Anterior cingulate cortex (tissue), 58 donors: ENCODE measurements around the gene OR10AD1.

Experiments
- DNase-seq, 58 donors: peaks; one replicate each; lab custom pipeline; 2025; lab: John Stamatoyannopoulos, UW

OR10AD1 gene

DNA sequence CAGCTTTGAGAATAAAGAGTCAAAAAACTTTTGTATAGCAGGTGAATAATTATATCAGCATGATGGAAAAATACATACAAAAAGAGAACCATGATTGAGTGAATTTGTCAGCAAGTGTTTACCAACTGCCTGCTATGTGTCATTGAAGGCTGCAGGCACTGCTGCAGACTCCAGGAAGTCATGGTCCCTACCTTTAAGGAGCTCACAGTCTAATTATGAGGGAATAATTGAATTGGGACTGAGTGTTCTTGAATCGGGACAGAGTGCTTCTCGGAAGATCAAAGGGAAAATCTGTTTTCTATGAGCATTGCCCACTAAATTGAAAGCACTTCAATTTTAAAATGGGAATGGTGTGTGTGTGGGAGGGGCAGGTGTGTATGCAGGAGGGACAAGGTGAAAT is 9.5 kb downstream of the OR10AD1 start:
- no peak for DNase-seq

- no peak for DNase-seq
These were observed 10.2 kb downstream of the OR10AD1 start for GRCh38 chr12:48192861-48193260.

- DNase-seq, result no peak
These were observed 12.0 kb downstream of the OR10AD1 start for GRCh38 chr12:48191096-48191495.

DNA sequence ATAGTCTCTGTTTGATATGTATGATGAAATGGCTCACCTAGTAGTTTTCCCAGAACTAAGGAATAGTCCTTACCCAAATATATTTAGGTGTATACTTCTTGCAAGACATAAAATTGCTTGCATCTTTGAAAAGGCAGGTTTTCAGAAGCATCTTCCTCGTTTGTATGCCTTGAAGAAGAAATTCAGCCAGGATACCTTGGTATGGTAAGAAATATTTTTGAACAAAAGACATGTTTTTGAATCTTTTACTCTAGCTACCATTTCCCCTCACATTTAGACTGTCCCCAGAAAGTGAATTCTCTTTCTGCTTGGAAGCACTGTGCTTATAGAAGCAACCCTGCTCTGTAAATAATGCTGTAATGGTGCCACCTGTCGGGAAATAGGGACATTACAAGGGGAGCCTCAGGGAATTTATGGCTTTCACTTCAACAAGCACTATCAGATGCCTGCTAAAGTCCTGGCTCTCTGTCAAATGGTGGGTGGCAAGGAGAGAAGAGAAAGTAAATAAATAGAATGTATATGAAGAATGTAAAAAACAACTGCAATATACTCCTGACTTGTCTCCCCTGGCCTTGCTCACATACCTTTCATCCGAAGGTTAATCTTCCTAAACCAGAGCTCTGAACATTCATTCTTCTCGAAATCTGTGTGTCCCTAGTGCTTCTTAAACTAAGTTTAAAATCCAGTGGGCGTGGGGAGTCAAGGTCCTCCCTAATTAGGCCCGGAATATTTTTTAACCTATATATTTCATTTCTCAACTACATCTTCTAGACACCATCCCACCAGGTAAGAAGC is 13.6 kb downstream of the OR10AD1 start:
- DNase-seq, result peak in 48 of 58 donors; percentile 15 to 79 (median 42)

GRCh38 chr12:48187916-48188695 is 15.0 kb downstream of the OR10AD1 start:
- DNase-seq, result no peak

DNA sequence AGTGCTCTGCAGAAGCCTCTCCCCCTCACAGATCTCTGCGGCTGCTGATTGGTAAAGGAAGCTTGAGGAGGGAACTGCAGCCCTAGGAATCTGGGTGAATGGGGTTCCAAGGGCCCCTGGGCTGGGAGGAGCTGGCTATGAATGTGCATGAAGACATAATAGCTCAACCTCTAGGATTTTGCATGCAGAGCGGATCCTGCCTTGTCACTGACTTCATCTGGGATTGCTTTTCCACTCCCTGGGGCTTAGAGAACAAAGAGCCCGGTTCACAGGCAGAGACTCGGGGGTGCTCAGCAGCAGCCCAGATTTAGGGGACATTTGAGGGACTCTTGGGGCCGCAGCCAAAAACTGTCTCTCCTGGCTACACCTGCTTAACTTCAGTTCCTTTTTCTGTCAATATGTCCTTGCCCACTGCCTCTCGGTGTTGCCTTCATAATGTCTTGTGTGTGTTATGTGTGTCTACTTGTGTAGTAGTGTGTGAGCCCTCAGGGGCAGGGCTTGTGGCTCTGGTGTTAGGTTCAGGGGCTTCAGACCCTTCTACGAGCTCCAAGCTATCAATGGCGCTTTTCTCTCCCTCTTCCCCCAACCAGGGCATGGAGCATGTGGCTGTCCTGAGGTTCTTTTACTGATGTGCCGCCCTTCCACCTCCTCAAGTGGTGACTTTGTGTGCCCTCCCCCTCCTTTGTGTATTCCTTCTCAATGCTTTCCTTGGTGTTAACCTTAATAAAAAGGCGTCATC is 17.7 kb downstream of the OR10AD1 start:
- peak in 33 of 58 donors; percentile 7 to 63 (median 37) for DNase-seq

DNA sequence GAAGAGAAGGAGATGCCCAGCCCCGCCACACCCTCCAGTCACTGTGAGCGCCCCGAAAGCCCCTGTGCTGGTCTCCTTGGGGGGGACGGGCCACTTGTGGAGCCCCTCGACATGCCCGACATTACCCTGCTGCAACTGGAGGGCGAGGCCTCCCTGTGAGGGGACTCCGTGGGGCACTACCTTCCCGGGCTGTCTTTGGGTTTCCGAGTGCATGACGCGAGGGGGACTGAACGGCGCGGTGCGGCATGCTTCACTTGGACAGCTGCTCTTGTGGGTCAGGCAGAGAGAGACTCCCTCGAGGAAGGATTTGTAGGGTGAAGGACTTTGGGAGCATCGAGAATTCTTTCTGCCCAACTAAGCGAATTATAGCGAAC is 18.6 kb downstream of the OR10AD1 start:
- DNase-seq, result peak in 4 of 58 donors; percentile 12 to 41 (median 17)

DNA sequence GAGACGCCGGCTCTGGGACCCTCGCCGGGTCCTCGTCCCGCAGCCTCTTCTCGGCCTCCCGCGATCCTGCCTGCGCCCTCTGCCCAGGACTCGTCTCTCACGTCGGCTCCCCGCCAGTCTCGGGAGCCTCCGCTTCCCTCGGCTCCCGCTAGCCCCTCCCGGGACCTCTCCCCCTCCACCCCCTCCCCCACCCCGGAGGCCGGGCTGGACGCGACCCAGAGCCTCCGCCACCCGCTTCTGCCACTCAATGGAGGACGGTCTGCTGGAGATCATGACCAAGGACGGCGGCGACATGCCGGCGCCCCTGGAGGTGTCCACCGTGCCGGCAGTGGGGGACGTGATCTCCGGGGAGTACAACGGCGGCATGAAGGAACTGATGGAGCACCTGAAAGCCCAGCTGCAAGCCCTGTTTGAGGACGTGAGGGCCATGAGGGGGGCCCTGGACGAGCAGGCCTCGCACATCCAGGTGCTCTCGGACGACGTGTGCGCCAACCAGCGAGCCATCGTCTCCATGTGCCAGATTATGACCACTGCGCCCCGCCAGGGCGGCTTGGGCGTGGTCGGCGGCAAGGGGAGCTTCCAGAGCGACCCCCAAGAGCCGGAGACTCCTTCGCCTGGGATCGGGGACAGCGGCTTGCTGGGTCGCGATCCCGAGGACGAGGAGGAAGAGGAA is 19.1 kb downstream of the OR10AD1 start:
- peak in 3 of 58 donors; percentile 32 to 58 (median 38) for DNase-seq

- peak in 57 of 58 donors; percentile 41 to 88 (median 73) for DNase-seq
These were observed 19.8 kb downstream of the OR10AD1 start, which contains the start of gene CCDC184 for GRCh38 chr12:48183091-48183875. Gene CCDC184, plus strand, starts transcription at chr12:48183644. Its CDS starts 479 bp downstream, at chr12:48184123.

DNA sequence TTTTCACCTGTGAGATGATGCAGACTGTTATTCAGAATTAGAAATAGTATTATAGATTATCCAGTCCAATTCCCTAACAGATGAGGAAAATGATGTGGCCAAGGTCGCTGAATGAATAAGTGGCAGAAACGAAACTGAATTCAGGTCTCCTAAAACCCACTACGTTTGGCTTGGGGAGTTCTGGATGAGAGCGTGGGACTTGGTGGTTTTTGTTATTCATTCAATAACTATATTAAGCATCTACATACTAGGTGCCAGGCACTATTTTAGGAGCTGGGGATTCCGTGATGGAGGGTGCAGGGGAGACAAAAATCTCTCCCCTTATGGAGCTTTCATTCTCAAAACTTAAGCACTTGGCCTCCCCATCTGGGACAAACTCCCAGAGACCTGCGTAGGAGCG is 20.5 kb downstream of the OR10AD1 start:
- DNase-seq, result no peak

DNA sequence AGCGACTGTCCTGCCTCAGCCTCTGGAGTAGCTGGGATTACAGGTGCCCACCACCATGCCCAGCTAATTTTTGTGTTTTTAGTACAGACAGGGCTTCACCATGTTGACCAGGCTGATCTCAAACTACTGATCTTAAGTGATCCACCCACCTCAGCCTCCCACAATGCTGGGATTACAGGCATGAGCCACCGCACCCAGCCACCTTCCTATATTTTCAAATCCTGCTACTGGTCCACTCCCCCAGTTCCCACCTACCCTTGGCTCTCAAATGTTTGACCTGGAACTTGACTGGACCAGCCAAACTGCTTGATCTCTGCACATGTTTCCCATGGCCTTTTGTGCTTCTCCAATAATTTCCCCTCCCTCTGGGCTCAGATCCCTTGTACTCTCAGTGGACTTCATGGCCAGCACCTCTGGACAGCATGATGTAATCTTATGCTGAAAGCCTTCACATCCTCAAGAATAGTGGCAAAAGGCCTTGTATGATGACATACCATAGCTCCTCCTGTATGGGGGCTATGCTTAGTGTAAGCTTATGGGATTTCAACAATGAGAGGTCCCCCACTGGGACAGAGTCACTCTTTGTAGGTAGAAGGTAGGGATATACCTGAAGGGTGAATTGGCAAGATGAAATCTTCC is 22.1 kb downstream of the OR10AD1 start:
- DNase-seq, result no peak

- no peak for DNase-seq
These were observed 22.7 kb downstream of the OR10AD1 start for GRCh38 chr12:48180424-48180823.

- DNase-seq, result peak in 4 of 58 donors; percentile 9 to 61 (median 35)
These were observed 23.6 kb downstream of the OR10AD1 start for GRCh38 chr12:48179466-48179865.

GRCh38 chr12:48177982-48178381 is 25.1 kb downstream of the OR10AD1 start:
- DNase-seq, result no peak

GRCh38 chr12:48176417-48176751 is 26.7 kb downstream of the OR10AD1 start:
- DNase-seq, result no peak

- DNase-seq, result no peak
These were observed 27.3 kb downstream of the OR10AD1 start for GRCh38 chr12:48175613-48176416.

DNA sequence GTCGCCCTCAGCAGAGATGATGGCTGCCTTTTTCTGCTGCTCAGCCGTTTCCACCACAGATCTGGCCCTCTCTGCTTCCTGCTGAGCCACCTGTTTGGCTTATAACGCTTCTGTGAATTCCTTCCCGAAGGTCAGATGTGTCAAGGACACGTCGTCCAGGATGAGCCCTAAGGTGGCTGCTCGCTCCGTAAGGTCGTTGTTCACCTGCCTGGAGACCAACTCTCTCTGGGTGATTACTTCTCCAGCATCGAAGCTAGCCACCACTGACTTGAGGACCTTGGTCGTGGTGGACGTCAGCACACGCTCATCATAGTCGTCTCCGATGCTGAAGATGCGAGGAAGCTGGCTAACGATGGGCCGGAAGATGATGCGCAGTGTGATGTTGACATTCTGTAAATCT is 34.1 kb downstream of the OR10AD1 start:
- DNase-seq, result no peak
